GM23338 (cell line): ENCODE measurements around the gene NTRK3.

Experiments
- REST ChIP-seq: IDR thresholded peaks from one replicate; pipeline ENCODE4 v1.6.1; 2018; ENCODE audit warnings: antibody characterized with exemption; ENCODE audit not compliant: unreplicated experiment
- TF ChIP-seq, protein P1 (sequence below), 2 experiments: fragments of 200-600 bp in 1 of 2; sonication (generic) in 1 of 2; conservative IDR thresholded peaks; 2 replicates each; pipeline versions ENCODE4 v1.5.1 to v1.6.1; 2016 to 2017; ENCODE audit warnings: antibody characterized with exemption in 2 of 2, low read depth in 2 of 2, mild to moderate bottlenecking in 2 of 2, moderate library complexity in 1 of 2

DNA sequence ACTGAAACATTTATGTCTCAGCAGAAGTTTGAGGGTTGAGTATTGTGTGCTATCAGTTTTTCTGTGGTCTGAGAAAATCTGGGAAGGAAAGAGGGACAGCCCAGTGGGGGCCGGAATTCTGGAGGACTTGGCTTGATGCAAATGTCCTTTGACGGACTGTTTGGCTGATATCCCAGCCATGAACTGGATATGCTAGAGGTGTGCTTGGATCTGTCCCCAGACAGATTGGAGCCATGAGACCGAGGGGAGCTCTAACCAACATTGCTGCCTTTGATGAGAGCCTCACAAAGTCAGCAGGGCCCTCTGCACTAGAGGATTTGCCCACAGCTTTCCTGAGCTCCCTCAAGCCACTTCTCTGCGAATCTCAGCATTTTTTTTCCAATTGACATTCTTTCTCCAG, 405.6 kb downstream of the NTRK3 start:
- TF ChIP-seq, protein P1, sequence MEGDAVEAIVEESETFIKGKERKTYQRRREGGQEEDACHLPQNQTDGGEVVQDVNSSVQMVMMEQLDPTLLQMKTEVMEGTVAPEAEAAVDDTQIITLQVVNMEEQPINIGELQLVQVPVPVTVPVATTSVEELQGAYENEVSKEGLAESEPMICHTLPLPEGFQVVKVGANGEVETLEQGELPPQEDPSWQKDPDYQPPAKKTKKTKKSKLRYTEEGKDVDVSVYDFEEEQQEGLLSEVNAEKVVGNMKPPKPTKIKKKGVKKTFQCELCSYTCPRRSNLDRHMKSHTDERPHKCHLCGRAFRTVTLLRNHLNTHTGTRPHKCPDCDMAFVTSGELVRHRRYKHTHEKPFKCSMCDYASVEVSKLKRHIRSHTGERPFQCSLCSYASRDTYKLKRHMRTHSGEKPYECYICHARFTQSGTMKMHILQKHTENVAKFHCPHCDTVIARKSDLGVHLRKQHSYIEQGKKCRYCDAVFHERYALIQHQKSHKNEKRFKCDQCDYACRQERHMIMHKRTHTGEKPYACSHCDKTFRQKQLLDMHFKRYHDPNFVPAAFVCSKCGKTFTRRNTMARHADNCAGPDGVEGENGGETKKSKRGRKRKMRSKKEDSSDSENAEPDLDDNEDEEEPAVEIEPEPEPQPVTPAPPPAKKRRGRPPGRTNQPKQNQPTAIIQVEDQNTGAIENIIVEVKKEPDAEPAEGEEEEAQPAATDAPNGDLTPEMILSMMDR (conservative IDR thresholded peaks at IDR 0.05; ENCODE audit: low read depth in 2 of 2), result no peak
- TF ChIP-seq REST, result no peak
